Activated gamma-delta T cell (primary cell): ENCODE measurements around the gene TRPM1.

Source experiments
- DNase-seq: peaks from one replicate; lab custom pipeline; 2025; lab: John Stamatoyannopoulos, UW

The TRPM1 gene

GRCh38 chr15:31020542-31020941, 81.0 kb downstream of the TRPM1 start:
- DNase-seq = no peak

GRCh38 chr15:31019986-31020385, 81.5 kb downstream of the TRPM1 start:
- DNase-seq = no peak

- DNase-seq = no peak
These were observed 84.2 kb downstream of the TRPM1 start for GRCh38 chr15:31017311-31017710.

- no peak for DNase-seq
These were observed 85.0 kb downstream of the TRPM1 start for GRCh38 chr15:31016446-31016915.

GRCh38 chr15:31014608-31014925, 87.0 kb downstream of the TRPM1 start:
- DNase-seq = no peak

GRCh38 chr15:31013863-31014607, 87.5 kb downstream of the TRPM1 start:
- no peak for DNase-seq

- no peak for DNase-seq
These were observed 89.1 kb downstream of the TRPM1 start for GRCh38 chr15:31012455-31012854.

- DNase-seq = no peak
These were observed 91.5 kb downstream of the TRPM1 start for GRCh38 chr15:31010036-31010435.

GRCh38 chr15:31005660-31006059, 95.9 kb downstream of the TRPM1 start:
- DNase-seq = no peak

- DNase-seq = no peak
These were observed 97.2 kb downstream of the TRPM1 start for GRCh38 chr15:31004220-31004733.

- DNase-seq = no peak
These were observed 99.8 kb downstream of the TRPM1 start for GRCh38 chr15:31001702-31002101.

- no peak for DNase-seq
These were observed 101.8 kb downstream of the TRPM1 start for GRCh38 chr15:30999729-31000128.

- no peak for DNase-seq
These were observed 104.3 kb downstream of the TRPM1 start for GRCh38 chr15:30997270-30997669.

- no peak for DNase-seq
These were observed 109.2 kb downstream of the TRPM1 start for GRCh38 chr15:30992249-30992864.

GRCh38 chr15:30991255-30992235, 110.0 kb downstream of the TRPM1 start, which contains the start of gene MTMR10:
Gene MTMR10 (minus strand): TSS chr15:30991628. CDS start chr15:30991506, 122 bp downstream.
- peak; percentile 69 for DNase-seq

- DNase-seq = no peak
These were observed 110.9 kb downstream of the TRPM1 start for GRCh38 chr15:30990446-30991254.

GRCh38 chr15:30990036-30990435, 111.5 kb downstream of the TRPM1 start:
- DNase-seq = no peak

- no peak for DNase-seq
These were observed 116.4 kb downstream of the TRPM1 start for GRCh38 chr15:30985081-30985531.

- no peak for DNase-seq
These were observed 117.0 kb downstream of the TRPM1 start for GRCh38 chr15:30984542-30984941.

GRCh38 chr15:30984118-30984517, 117.4 kb downstream of the TRPM1 start:
- DNase-seq = no peak

- no peak for DNase-seq
These were observed 122.1 kb downstream of the TRPM1 start for GRCh38 chr15:30979457-30979856.
